ENCODE measurements around the gene NDRG4.

- no peak for TF ChIP-seq ZBTB49 (CRISPR knock-in tag; IDR thresholded peaks at IDR 0.05; ENCODE audit: borderline replicate concordance)
- no peak for TF ChIP-seq SRF (IDR thresholded peaks at IDR 0.05; ENCODE audit: low read depth, low read length)
- no peak for TF ChIP-seq CTCF (CRISPR knock-in tag; IDR thresholded peaks at IDR 0.05)
- TF ChIP-seq LRRFIP1 (CRISPR knock-in tag; conservative IDR thresholded peaks at IDR 0.05): no peak
- no peak for TF ChIP-seq MBD4 (IDR thresholded peaks at IDR 0.05; ENCODE audit: borderline replicate concordance, low read length)
- TF ChIP-seq PAF1 (CRISPR knock-in tag; IDR thresholded peaks at IDR 0.05): no peak
- no peak for TF ChIP-seq TCF7L2 (IDR thresholded peaks at IDR 0.05; ENCODE audit: low read depth, low read length)
- TF ChIP-seq ZSCAN30 (CRISPR knock-in tag; IDR thresholded peaks at IDR 0.05): no peak
- no peak for TF ChIP-seq POLR2AphosphoS5 (IDR thresholded peaks at IDR 0.05; ENCODE audit: low read depth, low read length)
- TF ChIP-seq POLR2A (IDR thresholded peaks at IDR 0.05; ENCODE audit: insufficient read depth in 1 of 2, low read depth in 2 of 2, low read length in 2 of 2): no peak
- TF ChIP-seq BHLHE40 (IDR thresholded peaks at IDR 0.05; ENCODE audit: low read length): no peak
- TF ChIP-seq MNT (IDR thresholded peaks at IDR 0.05): no peak
- no peak for TF ChIP-seq ETS1 (CRISPR knock-in tag; IDR thresholded peaks at IDR 0.05)
- no peak for TF ChIP-seq ZKSCAN1 (IDR thresholded peaks at IDR 0.05; ENCODE audit: low read length)
These were observed 44.2 kb upstream of the NDRG4 start for GRCh38 chr16:58455750-58456149.
